ENCODE measurements around the gene TMEM37.
"Not testable (repeated sequence)": the region's sequence is repeated elsewhere in the genome, so short reads cannot be mapped to it uniquely, and the experiment has no call there.

The TMEM37 gene

DNA sequence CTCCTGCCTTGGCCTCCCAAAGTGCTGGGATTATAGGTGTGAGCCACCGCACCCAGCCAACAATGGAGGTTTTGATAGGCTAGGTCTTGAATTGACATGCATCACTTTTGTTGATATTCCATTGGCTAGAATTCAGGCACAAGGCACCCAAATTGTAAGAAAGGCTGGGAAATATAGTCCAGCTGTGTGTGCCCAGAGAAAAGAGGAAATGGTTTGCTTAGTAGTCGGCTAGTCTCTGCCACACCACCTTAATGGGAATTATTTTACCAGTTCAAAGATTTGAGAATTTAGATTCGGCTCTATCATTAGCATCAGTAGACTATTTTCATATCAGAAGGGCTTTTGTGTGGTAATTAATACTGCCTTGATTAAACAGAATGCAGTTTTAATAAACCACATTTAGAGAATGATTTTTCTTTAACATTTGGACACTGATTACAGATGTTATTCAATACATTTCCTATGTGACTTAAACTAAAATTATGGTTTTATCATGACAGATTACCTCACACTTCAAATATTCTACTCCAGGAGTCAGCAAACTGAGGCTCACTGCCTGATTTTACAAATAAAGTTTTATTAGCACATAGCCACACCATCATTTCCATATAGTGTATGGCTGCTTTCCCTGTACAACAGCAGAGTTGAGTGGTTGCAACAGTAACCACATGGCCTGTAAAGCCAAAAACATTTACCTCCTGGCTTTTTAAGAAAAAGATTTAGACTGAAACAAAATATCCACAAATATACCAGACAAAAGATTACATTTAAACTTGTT, 37.5 kb upstream of the TMEM37 start:
- H3K36me3 ChIP-seq (ENCODE audit: insufficient read depth, insufficient read length, low read length) = no peaks in the 10 kb centered on the region
- no peaks in the 10 kb centered on the region for H3K27me3 ChIP-seq (ENCODE audit: insufficient read depth, insufficient read length)
- TF ChIP-seq SUZ12 (IDR thresholded peaks at IDR 0.05; ENCODE audit: extremely low read depth, insufficient read depth, insufficient read length) (no peak), ZNF274 (IDR thresholded peaks at IDR 0.05; ENCODE audit: low read depth, low read length) (no peak), YY1 (IDR thresholded peaks at IDR 0.05; ENCODE audit: insufficient read depth, insufficient read length) (no peak)
- H3K9ac ChIP-seq (ENCODE audit: insufficient read length, low read depth) = no peak overlapping the region
- no peaks in the 10 kb centered on the region for H3K9me3 ChIP-seq (ENCODE audit: insufficient read depth, low read length)
- DNase-seq (ENCODE audit: low read depth, low spot score) = no peak
- H3K4me1 ChIP-seq (ENCODE audit: insufficient read depth, insufficient read length) = peaks cover 4% of the 10 kb centered on the region
- H3K4me3 ChIP-seq (ENCODE audit: insufficient read length, low read depth) = no peak overlapping the region

- no peak overlapping the region for H3K4me3 ChIP-seq (ENCODE audit: insufficient read length, low read depth)
- no peaks in the 10 kb centered on the region for H3K9me3 ChIP-seq (ENCODE audit: insufficient read depth, low read length)
- H3K36me3 ChIP-seq (ENCODE audit: insufficient read depth, insufficient read length, low read length) = no peaks in the 10 kb centered on the region
- no peak for TF ChIP-seq YY1 (IDR thresholded peaks at IDR 0.05; ENCODE audit: insufficient read depth, insufficient read length)
- no peak for TF ChIP-seq ZNF274 (IDR thresholded peaks at IDR 0.05; ENCODE audit: low read depth, low read length)
- TF ChIP-seq SUZ12 (IDR thresholded peaks at IDR 0.05; ENCODE audit: extremely low read depth, insufficient read depth, insufficient read length) = no peak
- no peaks in the 10 kb centered on the region for H3K27me3 ChIP-seq (ENCODE audit: insufficient read depth, insufficient read length)
- DNase-seq (ENCODE audit: low read depth, low spot score) = no peak
- H3K9ac ChIP-seq (ENCODE audit: insufficient read length, low read depth) = no peak overlapping the region
- peaks cover 5% of the 10 kb centered on the region for H3K4me1 ChIP-seq (ENCODE audit: insufficient read depth, insufficient read length)
Observed at GRCh38 chr2:119397196-119397595, 34.5 kb upstream of the TMEM37 start.

DNA sequence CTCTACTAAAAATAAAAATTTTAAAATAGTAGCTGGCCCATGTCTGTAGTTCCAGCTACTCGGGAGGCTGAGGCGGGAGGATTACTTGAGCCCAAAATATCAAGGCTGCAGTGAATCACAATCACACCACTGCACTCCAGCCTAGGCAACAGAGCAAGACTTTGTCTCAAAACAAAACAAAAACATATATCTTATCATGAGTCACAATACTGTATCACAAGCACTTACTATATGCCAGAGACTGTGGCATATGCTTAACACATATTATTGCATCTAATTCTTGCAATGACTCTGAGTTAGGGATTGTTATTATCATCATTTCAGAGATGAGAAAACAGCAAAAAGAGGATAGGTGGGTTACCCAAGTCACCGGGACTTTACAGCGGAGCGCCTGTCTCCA, 29.5 kb upstream of the TMEM37 start:
- no peak for DNase-seq (ENCODE audit: low read depth, low spot score)

DNA sequence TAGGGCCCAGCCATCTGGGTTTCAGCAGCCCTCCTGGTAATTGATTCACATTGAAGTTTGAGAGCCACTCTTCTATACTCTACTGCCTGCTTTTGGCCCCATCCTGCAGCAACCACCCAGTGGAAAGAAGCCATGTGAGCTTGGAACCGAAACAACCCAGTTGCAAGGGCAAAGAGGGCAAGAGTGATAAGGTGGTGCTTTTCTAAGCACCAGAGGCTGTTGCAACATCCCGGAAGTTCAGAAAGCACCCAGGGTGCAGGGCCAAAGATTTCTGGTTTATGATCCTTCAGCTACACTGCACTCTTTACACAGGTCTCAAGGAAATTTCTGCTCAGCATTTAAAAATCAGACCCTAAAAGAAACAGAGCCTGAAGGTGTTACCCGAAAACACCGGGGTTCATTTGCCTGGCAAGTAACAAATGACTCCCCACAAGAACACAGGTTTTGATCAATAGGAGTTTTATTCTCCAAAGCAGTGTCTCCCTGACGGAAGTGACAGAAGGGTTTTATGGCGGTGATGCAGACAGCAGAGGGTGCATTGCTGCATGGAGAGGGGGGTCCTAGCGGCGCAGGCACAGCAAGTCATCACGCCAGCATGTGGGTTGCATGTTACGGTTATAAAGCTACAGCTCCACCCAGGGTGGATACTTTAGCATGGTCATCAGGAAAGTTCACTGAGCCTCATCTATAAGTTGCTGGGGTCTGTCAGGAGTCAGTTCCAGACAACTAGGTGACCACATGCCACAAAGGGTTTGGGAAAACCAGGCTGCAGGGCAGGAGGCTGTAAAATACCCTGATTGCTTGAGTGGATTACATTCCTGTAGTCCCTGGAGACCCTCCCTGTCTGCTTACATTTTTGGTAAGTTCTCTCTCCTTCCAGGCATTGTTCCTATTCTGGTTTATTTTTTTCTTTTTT, 28.8 kb upstream of the TMEM37 start:
- H3K36me3 ChIP-seq (ENCODE audit: insufficient read depth, insufficient read length, low read length) = no peaks in the 10 kb centered on the region
- no peaks in the 10 kb centered on the region for H3K9me3 ChIP-seq (ENCODE audit: insufficient read depth, low read length)
- H3K4me1 ChIP-seq (ENCODE audit: insufficient read depth, insufficient read length) = peaks cover 5% of the 10 kb centered on the region
- no peaks in the 10 kb centered on the region for H3K27me3 ChIP-seq (ENCODE audit: insufficient read depth, insufficient read length)
- no peak overlapping the region for H3K4me3 ChIP-seq (ENCODE audit: insufficient read length, low read depth)
- H3K9ac ChIP-seq (ENCODE audit: insufficient read length, low read depth) = no peak overlapping the region
- DNase-seq (ENCODE audit: low read depth, low spot score) = no peak
- TF ChIP-seq SUZ12 (IDR thresholded peaks at IDR 0.05; ENCODE audit: extremely low read depth, insufficient read depth, insufficient read length) = no peak
- TF ChIP-seq YY1 (IDR thresholded peaks at IDR 0.05; ENCODE audit: insufficient read depth, insufficient read length) = no peak
- TF ChIP-seq ZNF274 (IDR thresholded peaks at IDR 0.05; ENCODE audit: low read depth, low read length) = no peak

More for the DNA sequence above, 29.5 kb upstream of the TMEM37 start:
- Histone ChIP-seq H3K27me3 (ENCODE audit: insufficient read depth, insufficient read length) (no peaks in the 10 kb centered on the region), H3K9me3 (ENCODE audit: insufficient read depth, low read length) (no peaks in the 10 kb centered on the region), H3K4me1 (ENCODE audit: insufficient read depth, insufficient read length) (peaks cover 5% of the 10 kb centered on the region), H3K36me3 (ENCODE audit: insufficient read depth, insufficient read length, low read length) (no peaks in the 10 kb centered on the region), H3K9ac (ENCODE audit: insufficient read length, low read depth) (no peak overlapping the region), H3K4me3 (ENCODE audit: insufficient read length, low read depth) (no peak overlapping the region)
- TF ChIP-seq SUZ12 (IDR thresholded peaks at IDR 0.05; ENCODE audit: extremely low read depth, insufficient read depth, insufficient read length) = no peak
- no peak for TF ChIP-seq ZNF274 (IDR thresholded peaks at IDR 0.05; ENCODE audit: low read depth, low read length)
- no peak for TF ChIP-seq YY1 (IDR thresholded peaks at IDR 0.05; ENCODE audit: insufficient read depth, insufficient read length)

GRCh38 chr2:119403618-119404017, 28.0 kb upstream of the TMEM37 start:
- not testable (repeated sequence) for H3K36me3 ChIP-seq (ENCODE audit: insufficient read depth, insufficient read length, low read length); H3K9me3 ChIP-seq (ENCODE audit: insufficient read depth, low read length); H3K27me3 ChIP-seq (ENCODE audit: insufficient read depth, insufficient read length); H3K4me3 ChIP-seq (ENCODE audit: insufficient read length, low read depth); DNase-seq (ENCODE audit: low read depth, low spot score); H3K4me1 ChIP-seq (ENCODE audit: insufficient read depth, insufficient read length); H3K9ac ChIP-seq (ENCODE audit: insufficient read length, low read depth)

GRCh38 chr2:119405151-119405550, 26.5 kb upstream of the TMEM37 start:
- Histone ChIP-seq H3K4me1 (ENCODE audit: insufficient read depth, insufficient read length) (no peaks in the 10 kb centered on the region), H3K27me3 (ENCODE audit: insufficient read depth, insufficient read length) (no peaks in the 10 kb centered on the region), H3K36me3 (ENCODE audit: insufficient read depth, insufficient read length, low read length) (no peaks in the 10 kb centered on the region), H3K9me3 (ENCODE audit: insufficient read depth, low read length) (no peaks in the 10 kb centered on the region), H3K9ac (ENCODE audit: insufficient read length, low read depth) (no peak overlapping the region), H3K4me3 (ENCODE audit: insufficient read length, low read depth) (no peak overlapping the region)
- TF ChIP-seq SUZ12 (IDR thresholded peaks at IDR 0.05; ENCODE audit: extremely low read depth, insufficient read depth, insufficient read length) (no peak), YY1 (IDR thresholded peaks at IDR 0.05; ENCODE audit: insufficient read depth, insufficient read length) (no peak), ZNF274 (IDR thresholded peaks at IDR 0.05; ENCODE audit: low read depth, low read length) (no peak)
- DNase-seq (ENCODE audit: low read depth, low spot score) = no peak
